ENCODE data around the gene CAMK2B. TPM values are rescaled to one million over a fixed set of nuclear protein-coding genes. Genes with fewer than 3 reads are reported as not detected.

The CAMK2B gene
- total RNA-seq, 1 donor from 2014 or later, result 0.58 TPM

DNA sequence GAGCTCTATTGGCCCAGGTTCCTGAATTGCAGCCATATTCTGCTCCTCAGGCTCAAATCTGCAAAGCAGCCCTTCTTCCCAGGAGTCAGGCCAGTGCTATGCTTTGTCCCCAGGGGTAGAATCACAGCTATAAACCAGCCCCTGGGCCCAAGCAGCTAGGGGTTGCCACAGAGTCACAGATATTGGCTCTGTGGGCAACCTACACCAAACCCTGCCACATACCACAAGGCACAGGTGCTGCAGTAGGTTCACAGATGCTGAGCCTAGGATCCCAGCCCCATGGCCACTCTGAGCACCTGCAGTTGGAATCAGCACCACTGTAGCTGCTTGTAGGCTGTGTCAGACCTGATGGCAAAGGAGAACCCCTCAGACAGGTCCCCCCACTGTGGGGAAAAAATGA, 43.1 kb upstream of the CAMK2B start:
- Mint-ChIP-seq H3K27ac (no peak overlapping the region), H3K4me1 (no peaks in the 10 kb centered on the region), H3K9me3 (peaks cover 7% of the 10 kb centered on the region), H3K4me3 (no peak overlapping the region), H3K36me3 (ENCODE audit: low read depth) (no peaks in the 10 kb centered on the region), H3K27me3 (peaks cover 29% of the 10 kb centered on the region)
- ATAC-seq (ENCODE audit: low read depth) (no peak), DNase-seq (no peak)
- ChIA-PET CTCF (interaction anchor here (1.6 kb wide), 1 partner anchor 127 kb away, joined by 4 read pairs; no protein-coding TSS in a partner anchor), POLR2A (no interaction called here)
- intact Hi-C loops (cut with micrococcal nuclease), result no loop called here
- TF ChIP-seq, protein P1, sequence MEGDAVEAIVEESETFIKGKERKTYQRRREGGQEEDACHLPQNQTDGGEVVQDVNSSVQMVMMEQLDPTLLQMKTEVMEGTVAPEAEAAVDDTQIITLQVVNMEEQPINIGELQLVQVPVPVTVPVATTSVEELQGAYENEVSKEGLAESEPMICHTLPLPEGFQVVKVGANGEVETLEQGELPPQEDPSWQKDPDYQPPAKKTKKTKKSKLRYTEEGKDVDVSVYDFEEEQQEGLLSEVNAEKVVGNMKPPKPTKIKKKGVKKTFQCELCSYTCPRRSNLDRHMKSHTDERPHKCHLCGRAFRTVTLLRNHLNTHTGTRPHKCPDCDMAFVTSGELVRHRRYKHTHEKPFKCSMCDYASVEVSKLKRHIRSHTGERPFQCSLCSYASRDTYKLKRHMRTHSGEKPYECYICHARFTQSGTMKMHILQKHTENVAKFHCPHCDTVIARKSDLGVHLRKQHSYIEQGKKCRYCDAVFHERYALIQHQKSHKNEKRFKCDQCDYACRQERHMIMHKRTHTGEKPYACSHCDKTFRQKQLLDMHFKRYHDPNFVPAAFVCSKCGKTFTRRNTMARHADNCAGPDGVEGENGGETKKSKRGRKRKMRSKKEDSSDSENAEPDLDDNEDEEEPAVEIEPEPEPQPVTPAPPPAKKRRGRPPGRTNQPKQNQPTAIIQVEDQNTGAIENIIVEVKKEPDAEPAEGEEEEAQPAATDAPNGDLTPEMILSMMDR (IDR thresholded peaks at IDR 0.05), result no peak

GRCh38 chr7:44367475-44368043, 42.2 kb upstream of the CAMK2B start:
- no peak for ATAC-seq (ENCODE audit: low read depth)
- no peaks in the 10 kb centered on the region for H3K36me3 Mint-ChIP-seq (ENCODE audit: low read depth)
- intact Hi-C loops (cut with micrococcal nuclease), result no loop called here
- no peak for DNase-seq
- no peaks in the 10 kb centered on the region for H3K4me1 Mint-ChIP-seq
- H3K9me3 Mint-ChIP-seq, result peaks cover 7% of the 10 kb centered on the region
- TF ChIP-seq, protein P1 (IDR thresholded peaks at IDR 0.05), result no peak
- peaks cover 34% of the 10 kb centered on the region for H3K27me3 Mint-ChIP-seq
- ChIA-PET POLR2A (no interaction called here), CTCF (no interaction called here)
- H3K27ac Mint-ChIP-seq, result no peak overlapping the region
- no peak overlapping the region for H3K4me3 Mint-ChIP-seq

- CTCF ChIA-PET, result no interaction called here
- Mint-ChIP-seq H3K27ac (no peak overlapping the region), H3K27me3 (peaks cover 36% of the 10 kb centered on the region), H3K4me3 (no peak overlapping the region), H3K9me3 (peaks cover 9% of the 10 kb centered on the region), H3K4me1 (no peaks in the 10 kb centered on the region), H3K36me3 (ENCODE audit: low read depth) (no peaks in the 10 kb centered on the region)
- no peak for DNase-seq
- TF ChIP-seq, protein P1 (IDR thresholded peaks at IDR 0.05), result no peak
- no peak for ATAC-seq (ENCODE audit: low read depth)
- intact Hi-C loops (cut with micrococcal nuclease), result no loop called here
- POLR2A ChIA-PET, result no interaction called here
These were observed 41.6 kb upstream of the CAMK2B start for GRCh38 chr7:44366986-44367385.

DNA sequence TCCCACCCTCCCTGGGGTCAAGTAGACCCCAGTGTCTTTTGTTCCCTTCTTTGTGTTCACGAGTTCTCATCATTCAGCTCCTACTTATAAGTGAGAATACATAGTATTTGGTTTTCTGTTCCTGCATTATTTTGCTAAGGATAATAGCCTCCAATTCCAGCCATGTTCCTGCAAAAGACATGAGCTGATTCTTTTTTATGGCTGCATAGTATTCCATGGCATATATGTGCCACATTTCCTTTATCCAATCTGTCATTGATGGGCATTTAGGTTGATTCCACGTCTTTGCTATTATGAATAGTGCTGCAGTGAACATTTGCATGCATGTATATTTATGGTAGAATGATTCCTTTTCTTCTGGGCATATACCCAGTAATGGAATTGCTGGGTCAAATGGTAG, 28.3 kb upstream of the CAMK2B start:
- H3K27me3 Mint-ChIP-seq, result peaks cover 32% of the 10 kb centered on the region

More for the DNA sequence above, 28.3 kb upstream of the CAMK2B start:
- Mint-ChIP-seq H3K36me3 (ENCODE audit: low read depth) (no peaks in the 10 kb centered on the region), H3K4me1 (no peaks in the 10 kb centered on the region), H3K9me3 (peaks cover 12% of the 10 kb centered on the region), H3K4me3 (no peak overlapping the region), H3K27ac (no peak overlapping the region)
- TF ChIP-seq, protein P1 (IDR thresholded peaks at IDR 0.05), result no peak
- ChIA-PET CTCF (no interaction called here), POLR2A (interaction anchor here (0.6 kb wide), 1 partner anchor 764 kb away, joined by 6 read pairs; no protein-coding TSS in a partner anchor)
- no peak for DNase-seq
- no peak for ATAC-seq (ENCODE audit: low read depth)
- intact Hi-C loops (cut with micrococcal nuclease), result no loop called here

Data from activated B cell treated with CpG ODN at 0.5 μM for 24 hours (primary cell).